Stimulated activated memory B cell treated with anti-CD40 and anti-IgM and Interleukin-4, amounts not matched to agents 10 μg/mL and 1 μg/mL and 100 μg/mL, for 72 hours (primary cell): ENCODE data around the gene SCN5A.

ENCODE experiments used
- ATAC-seq: fragments of 150-1000 bp; cut with Tn5 transposase; 2 replicates; pipeline ENCODE4 v1.10.0; 2021
- H3K27ac Mint-ChIP-seq: one replicate; pipeline ENCODE4 v1.8.0; 2022; ENCODE audit warnings: mild to moderate bottlenecking, mixed read lengths
- H3K27me3 Mint-ChIP-seq: one replicate; pipeline ENCODE4 v1.8.0; 2022; ENCODE audit warnings: mixed read lengths
- H3K36me3 Mint-ChIP-seq: one replicate; pipeline ENCODE4 v1.8.0; 2022; ENCODE audit warnings: mixed read lengths
- H3K4me1 Mint-ChIP-seq: one replicate; pipeline ENCODE4 v1.8.0; 2022; ENCODE audit warnings: mixed read lengths
- H3K4me3 Mint-ChIP-seq: one replicate; pipeline ENCODE4 v1.8.0; 2022; ENCODE audit warnings: mild to moderate bottlenecking, moderate library complexity, mixed read lengths
- H3K9me3 Mint-ChIP-seq: one replicate; pipeline ENCODE4 v1.8.0; 2022; ENCODE audit warnings: mixed read lengths

The SCN5A gene

GRCh38 chr3:38585791-38586420, 63.6 kb downstream of the SCN5A start:
- ATAC-seq = no peak
- H3K4me3 Mint-ChIP-seq = no peak overlapping the region
- H3K9me3 Mint-ChIP-seq = no peaks in the 10 kb centered on the region
- no peak overlapping the region for H3K27ac Mint-ChIP-seq
- no peaks in the 10 kb centered on the region for H3K4me1 Mint-ChIP-seq
- peaks cover 10% of the 10 kb centered on the region for H3K27me3 Mint-ChIP-seq
- no peaks in the 10 kb centered on the region for H3K36me3 Mint-ChIP-seq

- Mint-ChIP-seq H3K9me3 (no peaks in the 10 kb centered on the region), H3K4me1 (peaks cover 6% of the 10 kb centered on the region), H3K27ac (no peak overlapping the region), H3K4me3 (no peak overlapping the region), H3K36me3 (no peaks in the 10 kb centered on the region), H3K27me3 (peaks cover 10% of the 10 kb centered on the region)
- ATAC-seq = no peak
Observed at GRCh38 chr3:38583688-38584087, 65.8 kb downstream of the SCN5A start.

- Mint-ChIP-seq H3K4me1 (peaks cover 6% of the 10 kb centered on the region), H3K4me3 (no peak overlapping the region), H3K27ac (no peak overlapping the region), H3K36me3 (no peaks in the 10 kb centered on the region), H3K9me3 (no peaks in the 10 kb centered on the region), H3K27me3 (peaks cover 5% of the 10 kb centered on the region)
- ATAC-seq = no peak
Observed at GRCh38 chr3:38582941-38583645, 66.4 kb downstream of the SCN5A start.

- ATAC-seq = no peak
- H3K27me3 Mint-ChIP-seq = no peaks in the 10 kb centered on the region
- H3K4me3 Mint-ChIP-seq = no peak overlapping the region
- H3K27ac Mint-ChIP-seq = no peak overlapping the region
- no peaks in the 10 kb centered on the region for H3K9me3 Mint-ChIP-seq
- H3K36me3 Mint-ChIP-seq = no peaks in the 10 kb centered on the region
- H3K4me1 Mint-ChIP-seq = peaks cover 6% of the 10 kb centered on the region
Observed at GRCh38 chr3:38582316-38582715, 67.2 kb downstream of the SCN5A start.

GRCh38 chr3:38581774-38582173, 67.7 kb downstream of the SCN5A start:
- H3K36me3 Mint-ChIP-seq = no peaks in the 10 kb centered on the region
- ATAC-seq = no peak
- H3K27ac Mint-ChIP-seq = no peak overlapping the region
- peaks cover 6% of the 10 kb centered on the region for H3K4me1 Mint-ChIP-seq
- no peak overlapping the region for H3K4me3 Mint-ChIP-seq
- no peaks in the 10 kb centered on the region for H3K27me3 Mint-ChIP-seq
- no peaks in the 10 kb centered on the region for H3K9me3 Mint-ChIP-seq

GRCh38 chr3:38580450-38581382, 68.8 kb downstream of the SCN5A start:
- no peak overlapping the region for H3K4me3 Mint-ChIP-seq
- no peak for ATAC-seq
- no peak overlapping the region for H3K27ac Mint-ChIP-seq
- H3K4me1 Mint-ChIP-seq = peaks cover 6% of the 10 kb centered on the region
- H3K9me3 Mint-ChIP-seq = no peaks in the 10 kb centered on the region
- H3K36me3 Mint-ChIP-seq = no peaks in the 10 kb centered on the region
- H3K27me3 Mint-ChIP-seq = no peaks in the 10 kb centered on the region

- Mint-ChIP-seq H3K36me3 (no peaks in the 10 kb centered on the region), H3K4me3 (no peak overlapping the region), H3K27me3 (no peaks in the 10 kb centered on the region), H3K27ac (no peak overlapping the region), H3K9me3 (no peaks in the 10 kb centered on the region), H3K4me1 (peaks cover 6% of the 10 kb centered on the region)
- ATAC-seq = peak; percentile 54
Observed at GRCh38 chr3:38579551-38580449, 69.7 kb downstream of the SCN5A start.

GRCh38 chr3:38579141-38579540, 70.3 kb downstream of the SCN5A start:
- peaks cover 6% of the 10 kb centered on the region for H3K4me1 Mint-ChIP-seq
- H3K27me3 Mint-ChIP-seq = no peaks in the 10 kb centered on the region
- no peak for ATAC-seq
- no peaks in the 10 kb centered on the region for H3K36me3 Mint-ChIP-seq
- no peak overlapping the region for H3K4me3 Mint-ChIP-seq
- no peak overlapping the region for H3K27ac Mint-ChIP-seq
- H3K9me3 Mint-ChIP-seq = no peaks in the 10 kb centered on the region

GRCh38 chr3:38578551-38578950, 70.9 kb downstream of the SCN5A start:
- Mint-ChIP-seq H3K4me1 (peaks cover 6% of the 10 kb centered on the region), H3K4me3 (no peak overlapping the region), H3K27me3 (no peaks in the 10 kb centered on the region), H3K27ac (no peak overlapping the region), H3K9me3 (peaks cover under 1% of the 10 kb centered on the region), H3K36me3 (no peaks in the 10 kb centered on the region)
- no peak for ATAC-seq

- no peaks in the 10 kb centered on the region for H3K27me3 Mint-ChIP-seq
- no peak overlapping the region for H3K27ac Mint-ChIP-seq
- no peak for ATAC-seq
- H3K36me3 Mint-ChIP-seq = no peaks in the 10 kb centered on the region
- H3K4me1 Mint-ChIP-seq = peaks cover 6% of the 10 kb centered on the region
- H3K4me3 Mint-ChIP-seq = no peak overlapping the region
- H3K9me3 Mint-ChIP-seq = peaks cover 3% of the 10 kb centered on the region
Observed at GRCh38 chr3:38578081-38578475, 71.4 kb downstream of the SCN5A start.

GRCh38 chr3:38577371-38578080, 72.0 kb downstream of the SCN5A start:
- H3K4me1 Mint-ChIP-seq = peaks cover 6% of the 10 kb centered on the region
- peaks cover 3% of the 10 kb centered on the region for H3K9me3 Mint-ChIP-seq
- no peak overlapping the region for H3K4me3 Mint-ChIP-seq

GRCh38 chr3:38576526-38577370, 72.7 kb downstream of the SCN5A start:
- ATAC-seq = no peak

More at GRCh38 chr3:38577371-38578080, 72.0 kb downstream of the SCN5A start:
- Mint-ChIP-seq H3K27me3 (no peaks in the 10 kb centered on the region), H3K27ac (no peak overlapping the region), H3K36me3 (no peaks in the 10 kb centered on the region)
- no peak for ATAC-seq

GRCh38 chr3:38576131-38576525, 73.4 kb downstream of the SCN5A start:
- ATAC-seq = no peak
- no peaks in the 10 kb centered on the region for H3K36me3 Mint-ChIP-seq
- no peak overlapping the region for H3K27ac Mint-ChIP-seq
- no peaks in the 10 kb centered on the region for H3K27me3 Mint-ChIP-seq
- no peak overlapping the region for H3K4me3 Mint-ChIP-seq
- peaks cover 6% of the 10 kb centered on the region for H3K4me1 Mint-ChIP-seq
- H3K9me3 Mint-ChIP-seq = peaks cover 3% of the 10 kb centered on the region

More at GRCh38 chr3:38576526-38577370, 72.7 kb downstream of the SCN5A start:
- H3K36me3 Mint-ChIP-seq = no peaks in the 10 kb centered on the region
- peaks cover 3% of the 10 kb centered on the region for H3K9me3 Mint-ChIP-seq
- H3K27ac Mint-ChIP-seq = no peak overlapping the region
- peaks cover 6% of the 10 kb centered on the region for H3K4me1 Mint-ChIP-seq
- H3K27me3 Mint-ChIP-seq = no peaks in the 10 kb centered on the region
- H3K4me3 Mint-ChIP-seq = no peak overlapping the region
